PC-3 (cell line): ENCODE data around the gene HNRNPUL2. TPM values are rescaled to one million over a fixed set of nuclear protein-coding genes. Genes with fewer than 3 reads are reported as not detected.
A peak's percentile ranks its signal among the peaks of the same experiment; 100 is the strongest.

Source experiments
- ATAC-seq: fragments of 200-7000 bp; cut with Tn5 transposase; 2 replicates; pipeline ENCODE4 v1.9.1; 2020; ENCODE audit warnings: mild to moderate bottlenecking, moderate library complexity
- BruUV-seq: library from RNA; stranded (reverse); fragments of 400-500 nt; replicated peaks from 2 replicates; lab custom pipeline; 2021; lab: Mats Ljungman, UMichigan
- CTCF ChIA-PET: fragments of 300-600 bp; sonication (Branson Sonifier 250); formaldehyde crosslinking; loops from one replicate; lab custom pipeline; 2022; ENCODE audit warnings: antibody characterized with exemption; lab: Charles Lee
- POLR2A ChIA-PET: fragments of 300-600 bp; sonication (Branson Sonifier 250); formaldehyde crosslinking; loops from one replicate; lab custom pipeline; 2022; ENCODE audit warnings: antibody characterized with exemption; ENCODE audit not compliant: unreplicated experiment; lab: Charles Lee
- DNase-seq: peaks from one replicate; pipeline ENCODE4 v3.0.0-alpha.2; 2015
- H2AFZ ChIP-seq: fragments of 300-600 bp; sonication (generic); 2 replicates; pipeline ENCODE4 v1.6.0; 2016; ENCODE audit warnings: antibody characterized with exemption, low read length
- H3F3A ChIP-seq: fragments of 300-600 bp; sonication (generic); one replicate; pipeline ENCODE4 v1.6.0; 2017; ENCODE audit warnings: antibody characterized with exemption, low read length, control low read depth, mild to moderate bottlenecking; ENCODE audit not compliant: unreplicated experiment
- H3K27ac ChIP-seq: fragments of 300-600 bp; sonication (generic); 2 replicates; pipeline ENCODE4 v1.5.1; 2016; ENCODE audit warnings: mild to moderate bottlenecking, low read length
- H3K27me3 ChIP-seq: fragments of 300-600 bp; sonication (generic); 2 replicates; pipeline ENCODE4 v1.6.1; 2016; ENCODE audit warnings: low read length, mixed read lengths
- H3K36me3 ChIP-seq: fragments of 300-600 bp; sonication (generic); 2 replicates; pipeline ENCODE4 v1.6.1; 2016; ENCODE audit warnings: low read depth, mixed run types, low read length, mixed read lengths
- H3K4me1 ChIP-seq: fragments of 300-600 bp; sonication (generic); 2 replicates; pipeline ENCODE4 v1.5.1; 2016; ENCODE audit warnings: low read length; ENCODE audit not compliant: insufficient read depth
- H3K4me2 ChIP-seq: fragments of 300-600 bp; sonication (generic); 2 replicates; pipeline ENCODE4 v1.6.0; 2016; ENCODE audit warnings: low read length
- H3K4me3 ChIP-seq: fragments of 300-600 bp; sonication (generic); 2 replicates; pipeline ENCODE4 v1.5.1; 2016; ENCODE audit warnings: mild to moderate bottlenecking, low read length, mixed read lengths
- H3K79me2 ChIP-seq: fragments of 300-600 bp; sonication (generic); 2 replicates; pipeline ENCODE4 v1.6.1; 2017; ENCODE audit warnings: low read length, mixed read lengths
- H3K9ac ChIP-seq: fragments of 300-600 bp; sonication (generic); 2 replicates; pipeline ENCODE4 v1.6.0; 2016; ENCODE audit warnings: mild to moderate bottlenecking, low read length
- H3K9me2 ChIP-seq: fragments of 300-600 bp; sonication (generic); replicated peaks from 2 replicates; pipeline ENCODE4 v1.6.1; 2016; ENCODE audit warnings: mixed run types, low read length, mixed read lengths
- H3K9me3 ChIP-seq: fragments of 300-600 bp; sonication (generic); 2 replicates; pipeline ENCODE4 v1.6.1; 2016; ENCODE audit warnings: low read length, mixed read lengths
- H4K20me1 ChIP-seq: fragments of 300-600 bp; sonication (generic); 2 replicates; pipeline ENCODE4 v1.6.1; 2016; ENCODE audit warnings: low read length, mixed read lengths
- EZH2 ChIP-seq: fragments of 300-600 bp; sonication (generic); IDR thresholded peaks from one replicate; pipeline ENCODE4 v1.6.1; 2017; ENCODE audit warnings: antibody characterized with exemption, mild to moderate bottlenecking, low read length; ENCODE audit not compliant: unreplicated experiment
- EZH2phosphoT487 ChIP-seq: fragments of 300-600 bp; sonication (generic); IDR thresholded peaks from 2 replicates; pipeline ENCODE4 v1.6.1; 2018; ENCODE audit warnings: mild to moderate bottlenecking, antibody characterized with exemption, low read length, borderline replicate concordance
- intact Hi-C: fragments of 100-400 bp; cut with micrococcal nuclease; formaldehyde crosslinking; loops from 2 replicates; pipeline ENCODE4 v1.9.0; 2023
- total RNA-seq: library from RNA; depleted of rRNA; stranded (reverse); fragments of >200 nt; gene quantifications from 2 replicates; pipeline ENCODE4 v1.2.3, GENCODE V29; 2014
- TF ChIP-seq, protein P1 (sequence below): fragments of 300-600 bp; sonication (generic); conservative IDR thresholded peaks from 2 replicates; pipeline ENCODE4 v1.5.1; 2017; ENCODE audit warnings: antibody characterized with exemption, low read depth, mild to moderate bottlenecking, low read length

The HNRNPUL2 gene
- total RNA-seq, 1 experiment from 2014 or later = 15.5 TPM

DNA sequence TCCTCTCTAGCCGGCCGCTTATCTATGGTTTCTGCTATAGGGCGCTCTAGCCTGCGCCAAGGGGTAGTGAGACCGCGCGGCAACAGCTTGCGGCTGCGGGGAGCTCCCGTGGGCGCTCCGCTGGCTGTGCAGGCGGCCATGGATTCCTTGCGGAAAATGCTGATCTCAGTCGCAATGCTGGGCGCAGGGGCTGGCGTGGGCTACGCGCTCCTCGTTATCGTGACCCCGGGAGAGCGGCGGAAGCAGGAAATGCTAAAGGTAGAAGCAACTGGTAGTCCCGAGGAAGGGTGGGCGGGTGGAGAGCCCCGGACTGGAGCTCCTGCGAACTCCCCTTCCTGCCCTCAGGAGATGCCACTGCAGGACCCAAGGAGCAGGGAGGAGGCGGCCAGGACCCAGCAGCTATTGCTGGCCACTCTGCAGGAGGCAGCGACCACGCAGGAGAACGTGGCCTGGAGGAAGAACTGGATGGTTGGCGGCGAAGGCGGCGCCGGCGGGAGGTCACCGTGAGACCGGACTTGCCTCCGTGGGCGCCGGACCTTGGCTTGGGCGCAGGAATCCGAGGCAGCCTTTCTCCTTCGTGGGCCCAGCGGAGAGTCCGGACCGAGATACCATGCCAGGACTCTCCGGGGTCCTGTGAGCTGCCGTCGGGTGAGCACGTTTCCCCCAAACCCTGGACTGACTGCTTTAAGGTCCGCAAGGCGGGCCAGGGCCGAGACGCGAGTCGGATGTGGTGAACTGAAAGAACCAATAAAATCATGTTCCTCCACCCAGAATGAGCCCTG is 55.5 kb downstream of the HNRNPUL2 start, which contains the start of the genes LBHD1 and UQCC3:
Gene LBHD1 (minus strand): TSS at position 660 of the 782 bp plus-strand sequence. CDS start 2,236 bp downstream, outside the sequence.
Gene UQCC3 (plus strand): TSS at position 66 of the 782 bp plus-strand sequence. CDS start 73 bp downstream, at position 139.
- Histone ChIP-seq H3K79me2 (peaks cover 74% of the 10 kb centered on the region), H3K9me2 (no peaks in the 10 kb centered on the region), H3F3A (peaks cover 11% of the 10 kb centered on the region), H3K4me1 (peaks cover 40% of the 10 kb centered on the region), H3K36me3 (peaks cover 8% of the 10 kb centered on the region), H3K4me3 (peak within 1 kb of the TSS; percentile 92), H3K4me2 (peak within 1 kb of the TSS; percentile 85), H3K27ac (peak within 1 kb of the TSS; percentile 80), H3K9me3 (no peaks in the 10 kb centered on the region), H4K20me1 (peaks cover under 1% of the 10 kb centered on the region; the same call in 1 of the 2 replicates), H3K27me3 (no peaks in the 10 kb centered on the region), H3K9ac (peak within 1 kb of the TSS; percentile 91), H2AFZ (peak within 1 kb of the TSS; percentile 83)
- CTCF ChIA-PET = interaction anchor here (0.6 to 0.7 kb wide), 3 partner anchors 16 to 186 kb away, joined by 3 to 10 read pairs (median 4); partner anchors contain the start of gene HNRNPUL2
- peak; percentile 72 for ATAC-seq
- DNase-seq = peak; percentile 90
- POLR2A ChIA-PET = interaction anchor here (0.6 to 1.3 kb wide), 4 partner anchors 9 to 80 kb away, joined by 3 to 7 read pairs (median 4); partner anchors contain the start of genes HNRNPUL2 and TUT1
- BruUV-seq = TSS peak; percentile 52
- TF ChIP-seq EZH2 (no peak), EZH2phosphoT487 (no peak)
- TF ChIP-seq, protein P1, sequence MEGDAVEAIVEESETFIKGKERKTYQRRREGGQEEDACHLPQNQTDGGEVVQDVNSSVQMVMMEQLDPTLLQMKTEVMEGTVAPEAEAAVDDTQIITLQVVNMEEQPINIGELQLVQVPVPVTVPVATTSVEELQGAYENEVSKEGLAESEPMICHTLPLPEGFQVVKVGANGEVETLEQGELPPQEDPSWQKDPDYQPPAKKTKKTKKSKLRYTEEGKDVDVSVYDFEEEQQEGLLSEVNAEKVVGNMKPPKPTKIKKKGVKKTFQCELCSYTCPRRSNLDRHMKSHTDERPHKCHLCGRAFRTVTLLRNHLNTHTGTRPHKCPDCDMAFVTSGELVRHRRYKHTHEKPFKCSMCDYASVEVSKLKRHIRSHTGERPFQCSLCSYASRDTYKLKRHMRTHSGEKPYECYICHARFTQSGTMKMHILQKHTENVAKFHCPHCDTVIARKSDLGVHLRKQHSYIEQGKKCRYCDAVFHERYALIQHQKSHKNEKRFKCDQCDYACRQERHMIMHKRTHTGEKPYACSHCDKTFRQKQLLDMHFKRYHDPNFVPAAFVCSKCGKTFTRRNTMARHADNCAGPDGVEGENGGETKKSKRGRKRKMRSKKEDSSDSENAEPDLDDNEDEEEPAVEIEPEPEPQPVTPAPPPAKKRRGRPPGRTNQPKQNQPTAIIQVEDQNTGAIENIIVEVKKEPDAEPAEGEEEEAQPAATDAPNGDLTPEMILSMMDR = no peak
- intact Hi-C loops = loop anchor here (5.0 kb wide), 1 partner anchor 69 kb away; the partner anchor contains the start of gene MTA2

DNA sequence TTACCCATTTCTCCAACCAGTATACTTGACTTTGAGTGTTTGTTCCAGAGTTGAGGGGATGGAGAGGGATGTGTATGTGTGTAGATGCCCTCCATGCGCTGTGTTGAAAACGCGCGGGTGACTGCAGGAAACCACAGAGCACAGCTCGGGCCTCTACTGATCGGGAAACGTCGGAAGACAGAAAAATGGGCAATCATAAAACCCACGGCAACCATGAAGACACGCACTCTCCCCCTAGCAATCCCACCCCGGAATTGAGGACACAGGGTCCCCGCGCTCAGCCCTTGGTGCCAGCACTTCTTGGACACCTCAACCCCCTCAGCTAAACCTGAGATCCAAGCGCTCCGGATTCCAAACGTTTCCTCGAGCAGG is 56.0 kb downstream of the HNRNPUL2 start:
- H3K4me2 ChIP-seq = peak overlapping the region; percentile 85
- peaks cover 14% of the 10 kb centered on the region for H3K36me3 ChIP-seq
- intact Hi-C loops = loop anchor here (5.0 kb wide), 1 partner anchor 69 kb away; the partner anchor contains the start of gene MTA2
- no peaks in the 10 kb centered on the region for H3K9me3 ChIP-seq
- peaks cover 43% of the 10 kb centered on the region for H3K4me1 ChIP-seq
- H3K9ac ChIP-seq = peak overlapping the region; percentile 91
- H3K27me3 ChIP-seq = no peaks in the 10 kb centered on the region
- no TSS peak for BruUV-seq
- H3K9me2 ChIP-seq = no peaks in the 10 kb centered on the region
- ATAC-seq (peak; percentile 11), DNase-seq (no peak)
- peak overlapping the region; percentile 80 for H3K27ac ChIP-seq
- peaks cover 74% of the 10 kb centered on the region for H3K79me2 ChIP-seq
- ChIA-PET CTCF (interaction anchor here (0.5 to 0.7 kb wide), 2 partner anchors 15 to 210 kb away, joined by 3 read pairs; partner anchors contain the start of gene SLC3A2), POLR2A (interaction anchor here (0.6 to 1.3 kb wide), 4 partner anchors 10 to 80 kb away, joined by 3 to 7 read pairs (median 4); partner anchors contain the start of genes HNRNPUL2 and TUT1)
- TF ChIP-seq EZH2 (no peak), EZH2phosphoT487 (no peak)
- H4K20me1 ChIP-seq = peaks cover 7% of the 10 kb centered on the region; the same call in 1 of the 2 replicates
- peak overlapping the region; percentile 83 for H2AFZ ChIP-seq
- peak overlapping the region; percentile 92 for H3K4me3 ChIP-seq
- peaks cover 13% of the 10 kb centered on the region for H3F3A ChIP-seq
